AG09319 (cell line): Measurements from ENCODE around the gene HSD17B14.

Source experiments
- DNase-seq: peaks from one replicate; pipeline ENCODE4 v3.0.0-alpha.2; 2010; ENCODE audit warnings: low read depth; ENCODE audit errors: extremely low read depth
- TF ChIP-seq, protein P1 (sequence below): IDR thresholded peaks from 2 replicates; pipeline ENCODE4 v1.5.1; 2011; ENCODE audit warnings: low read depth, mild to moderate bottlenecking, inconsistent platforms, low read length, moderate library complexity

HSD17B14 gene

GRCh38 chr19:48812094-48812929, 24.0 kb downstream of the HSD17B14 start:
- DNase-seq, result no peak
- TF ChIP-seq, protein P1, sequence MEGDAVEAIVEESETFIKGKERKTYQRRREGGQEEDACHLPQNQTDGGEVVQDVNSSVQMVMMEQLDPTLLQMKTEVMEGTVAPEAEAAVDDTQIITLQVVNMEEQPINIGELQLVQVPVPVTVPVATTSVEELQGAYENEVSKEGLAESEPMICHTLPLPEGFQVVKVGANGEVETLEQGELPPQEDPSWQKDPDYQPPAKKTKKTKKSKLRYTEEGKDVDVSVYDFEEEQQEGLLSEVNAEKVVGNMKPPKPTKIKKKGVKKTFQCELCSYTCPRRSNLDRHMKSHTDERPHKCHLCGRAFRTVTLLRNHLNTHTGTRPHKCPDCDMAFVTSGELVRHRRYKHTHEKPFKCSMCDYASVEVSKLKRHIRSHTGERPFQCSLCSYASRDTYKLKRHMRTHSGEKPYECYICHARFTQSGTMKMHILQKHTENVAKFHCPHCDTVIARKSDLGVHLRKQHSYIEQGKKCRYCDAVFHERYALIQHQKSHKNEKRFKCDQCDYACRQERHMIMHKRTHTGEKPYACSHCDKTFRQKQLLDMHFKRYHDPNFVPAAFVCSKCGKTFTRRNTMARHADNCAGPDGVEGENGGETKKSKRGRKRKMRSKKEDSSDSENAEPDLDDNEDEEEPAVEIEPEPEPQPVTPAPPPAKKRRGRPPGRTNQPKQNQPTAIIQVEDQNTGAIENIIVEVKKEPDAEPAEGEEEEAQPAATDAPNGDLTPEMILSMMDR, result no peak

GRCh38 chr19:48810151-48810550, 26.1 kb downstream of the HSD17B14 start:
- DNase-seq, result no peak
- TF ChIP-seq, protein P1, result no peak

- TF ChIP-seq, protein P1, result no peak
- no peak for DNase-seq
Observed at GRCh38 chr19:48807590-48808308, 28.5 kb downstream of the HSD17B14 start.

- TF ChIP-seq, protein P1, result no peak
- no peak for DNase-seq
Observed at GRCh38 chr19:48806818-48807589, 29.3 kb downstream of the HSD17B14 start.

- TF ChIP-seq, protein P1, result no peak
- no peak for DNase-seq
Observed at GRCh38 chr19:48806518-48806817, 29.8 kb downstream of the HSD17B14 start.

- DNase-seq, result no peak
- TF ChIP-seq, protein P1, result no peak
Observed at GRCh38 chr19:48805452-48805851, 30.8 kb downstream of the HSD17B14 start.
